Stimulated activated CD4-positive, alpha-beta T cell treated with anti-CD3 and anti-CD28 coated beads, Interleukin-1b, Interleukin-23, amount 100 ng/mL, for 48 hours (primary cell): ENCODE results near the gene PDHX.
"Not testable (repeated sequence)": the region's sequence is repeated elsewhere in the genome, so short reads cannot be mapped to it uniquely, and the experiment has no call there.

Experiments used
- DNase-seq: peaks from one replicate; pipeline ENCODE4 v3.0.0-alpha.2; 2020

PDHX gene

DNA sequence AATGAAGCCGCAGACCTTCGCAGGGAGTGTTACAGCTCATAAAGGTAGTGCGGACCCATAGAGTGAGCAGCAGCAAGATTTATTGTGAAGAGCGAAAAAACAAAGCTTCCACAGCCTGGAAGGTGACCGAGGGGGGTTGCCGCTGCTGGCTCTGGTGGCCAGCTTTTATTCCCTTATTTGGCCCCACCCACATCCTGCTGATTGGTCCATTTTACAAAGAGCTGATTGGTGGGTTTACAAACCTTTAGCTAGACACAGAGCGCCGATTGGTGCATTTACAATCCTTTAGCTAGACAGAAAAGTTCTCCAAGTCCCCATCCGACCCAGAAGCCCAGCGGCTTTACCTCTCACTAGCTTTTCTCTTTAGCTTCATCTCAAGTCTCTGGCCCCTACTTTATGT is 2.9 kb upstream of the PDHX start:
- not testable (repeated sequence) for DNase-seq

GRCh38 chr11:34915136-34916014 is 1.0 kb upstream of the PDHX start:
- no peak for DNase-seq

GRCh38 chr11:34916843-34917770 is 689 bp downstream of the PDHX start:
- DNase-seq, result peak; percentile 2

DNA sequence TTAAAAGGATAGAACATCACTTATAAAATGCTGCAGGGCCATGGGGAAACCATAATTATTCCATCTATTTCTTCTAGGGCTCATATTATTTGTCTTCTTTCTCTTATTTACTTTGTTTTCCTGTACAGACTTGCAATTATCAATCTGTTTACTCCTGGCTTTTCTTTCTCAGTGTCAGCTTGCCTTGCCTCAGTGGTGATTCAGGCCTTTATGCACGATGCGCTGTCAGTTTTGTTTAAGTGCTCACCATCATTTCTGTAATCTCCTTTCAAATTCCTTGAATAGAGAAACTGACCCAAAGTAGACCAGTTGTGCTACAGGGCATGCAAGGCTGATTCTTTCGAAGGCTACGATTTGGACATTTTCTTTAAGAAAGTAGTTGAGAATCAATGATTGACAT is 4.7 kb downstream of the PDHX start:
- no peak for DNase-seq

DNA sequence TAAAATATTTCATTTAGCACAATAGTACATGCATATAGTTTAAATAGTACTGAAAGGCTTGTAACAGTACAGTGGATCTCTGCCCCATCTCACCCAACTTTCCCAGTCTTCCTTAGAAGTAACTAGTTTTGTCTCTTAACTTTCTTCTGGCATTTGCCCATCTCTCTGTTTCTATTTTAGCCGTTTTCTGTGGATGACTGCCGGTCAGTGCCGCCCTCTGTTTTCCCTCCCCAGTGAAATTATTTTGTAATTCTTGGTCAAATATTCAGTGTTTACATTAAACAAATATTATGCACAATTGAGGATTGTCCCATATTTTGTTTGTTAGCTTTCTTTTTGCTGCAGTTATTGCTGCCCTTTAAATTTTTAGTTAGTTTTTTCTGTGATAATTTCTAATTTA is 8.3 kb downstream of the PDHX start:
- no peak for DNase-seq

- DNase-seq, result no peak
Measured at GRCh38 chr11:34926101-34926830, 9.8 kb downstream of the PDHX start.

- DNase-seq, result no peak
Measured at GRCh38 chr11:34926831-34927132, 10.4 kb downstream of the PDHX start.

- DNase-seq, result no peak
Measured at GRCh38 chr11:34928268-34928959, 12.0 kb downstream of the PDHX start.

DNA sequence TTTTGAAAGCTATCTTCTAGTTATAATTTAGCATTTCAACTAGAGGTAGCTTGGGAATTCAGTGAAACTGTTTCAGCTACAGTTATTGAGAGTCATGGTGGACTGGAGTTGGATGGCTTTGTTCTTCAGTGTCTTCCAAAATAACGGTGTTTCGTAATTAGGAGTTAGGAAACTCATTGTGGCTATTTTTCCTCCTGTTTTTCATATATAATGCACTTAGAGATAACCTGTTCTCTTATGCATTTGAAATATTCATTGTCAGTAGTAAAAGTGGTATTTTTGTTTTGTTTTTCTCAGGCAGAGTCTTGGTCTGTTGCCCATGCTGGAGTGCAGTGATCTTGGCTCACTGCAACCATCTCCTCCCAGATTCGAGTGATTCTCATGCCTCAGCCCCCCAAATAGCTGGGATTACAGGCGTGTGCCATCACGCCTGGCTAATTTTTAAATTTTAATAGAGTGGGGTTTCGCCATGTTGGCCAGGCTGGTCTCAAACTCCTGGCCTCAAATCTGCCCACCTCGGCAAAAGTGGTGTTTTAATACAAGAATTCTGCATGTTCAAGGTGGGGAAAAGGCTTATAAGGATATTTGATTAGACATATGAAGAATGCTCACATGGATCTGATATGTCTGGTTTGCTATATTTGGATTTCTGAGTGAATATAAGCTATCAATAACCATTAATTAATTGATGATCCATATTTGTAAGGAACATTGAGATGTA is 12.7 kb downstream of the PDHX start:
- DNase-seq, result no peak

DNA sequence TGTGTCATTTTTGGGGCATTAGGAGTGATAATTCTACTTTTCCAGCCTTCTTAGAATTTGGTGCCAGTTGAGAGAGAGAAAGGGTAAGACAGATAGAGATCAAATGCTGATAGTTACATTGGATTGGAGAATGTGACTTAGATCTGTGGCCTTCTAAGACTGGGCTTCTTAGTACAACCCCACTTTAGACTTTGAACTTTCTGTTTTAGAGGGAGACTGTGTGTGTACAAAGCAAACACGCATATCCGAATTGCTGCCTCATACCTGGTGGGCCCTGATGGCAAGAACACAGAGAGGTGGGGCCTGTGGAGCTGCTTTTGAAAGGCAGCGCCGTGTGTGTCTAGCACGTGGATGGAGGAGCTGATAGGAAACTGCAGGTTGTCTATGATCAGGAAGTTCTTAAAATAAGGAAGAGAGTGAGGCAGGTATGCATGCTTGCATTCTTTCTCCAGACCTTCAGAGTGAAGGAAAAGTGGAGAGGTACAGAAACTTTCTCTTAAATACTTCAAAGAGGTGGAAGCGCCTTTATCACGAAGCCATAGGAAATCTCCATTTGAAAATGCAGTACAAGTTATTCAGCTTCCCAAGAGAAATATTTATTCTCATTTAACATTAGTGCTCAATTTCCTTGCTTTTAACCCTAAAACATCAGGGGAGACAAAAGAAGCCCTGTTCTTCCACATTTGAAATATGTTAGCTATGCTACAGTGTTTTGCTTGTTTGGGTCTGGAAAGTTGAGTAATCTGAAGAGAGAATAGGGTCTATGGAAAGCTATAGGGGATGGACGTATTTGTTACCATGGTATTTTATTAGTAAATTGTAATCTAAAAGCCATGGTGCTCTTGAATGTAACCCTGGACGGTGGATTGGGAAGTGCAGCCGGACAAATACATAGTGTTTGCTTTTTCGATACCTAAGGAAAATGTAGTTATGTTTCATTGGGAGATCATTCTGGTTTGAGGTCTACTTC is 13.7 kb downstream of the PDHX start:
- no peak for DNase-seq

DNA sequence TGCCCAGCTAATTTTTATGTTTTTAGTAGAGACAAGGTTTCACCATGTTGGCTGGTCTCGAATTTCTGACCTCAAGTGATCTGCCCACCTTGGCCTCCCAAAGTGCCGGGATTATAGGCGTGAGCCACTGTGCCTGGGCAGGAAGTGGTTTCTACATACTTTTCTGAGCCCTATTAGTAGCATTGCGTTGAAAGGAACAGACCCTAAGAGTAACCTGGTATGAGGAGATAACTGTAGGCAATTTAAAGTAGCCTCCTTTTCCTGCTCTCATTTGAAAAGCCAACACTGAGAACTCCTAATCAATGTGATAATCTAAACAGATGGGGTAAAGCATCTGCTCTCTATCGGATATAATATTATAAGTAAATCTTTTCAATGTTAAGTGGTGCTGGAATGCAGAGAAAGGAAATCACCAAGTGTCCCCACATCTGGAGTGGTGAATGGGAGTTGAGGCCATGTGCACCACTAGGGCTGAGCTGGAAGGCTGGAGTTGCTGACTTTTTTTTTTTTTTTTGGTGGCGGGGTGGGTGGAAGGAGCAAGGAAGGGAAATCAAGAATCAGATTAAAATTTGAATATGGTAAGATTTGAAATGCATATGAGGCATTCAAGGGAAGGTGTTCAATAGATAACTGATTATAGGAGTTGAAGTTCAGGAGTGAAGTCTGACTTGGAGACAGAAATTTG is 20.7 kb downstream of the PDHX start:
- no peak for DNase-seq

DNA sequence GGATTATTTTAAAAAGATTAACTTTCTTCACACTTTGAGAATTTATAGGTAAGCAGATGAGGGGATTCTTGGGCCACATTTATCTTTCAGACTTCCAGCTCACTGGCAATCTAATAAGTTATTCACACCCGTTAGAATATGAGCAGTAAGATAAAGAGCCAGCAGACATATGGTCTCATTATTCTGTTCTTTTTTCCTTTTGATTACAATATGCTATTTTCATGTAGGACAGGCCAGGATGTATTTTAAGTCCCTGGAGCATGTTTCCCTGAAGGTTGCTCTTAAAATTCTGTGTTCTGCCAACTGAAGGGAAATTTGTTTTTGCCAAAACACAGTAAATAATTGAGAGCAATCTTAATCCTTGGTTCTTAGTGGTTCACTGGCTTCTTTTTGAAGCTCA is 22.2 kb downstream of the PDHX start:
- no peak for DNase-seq

DNA sequence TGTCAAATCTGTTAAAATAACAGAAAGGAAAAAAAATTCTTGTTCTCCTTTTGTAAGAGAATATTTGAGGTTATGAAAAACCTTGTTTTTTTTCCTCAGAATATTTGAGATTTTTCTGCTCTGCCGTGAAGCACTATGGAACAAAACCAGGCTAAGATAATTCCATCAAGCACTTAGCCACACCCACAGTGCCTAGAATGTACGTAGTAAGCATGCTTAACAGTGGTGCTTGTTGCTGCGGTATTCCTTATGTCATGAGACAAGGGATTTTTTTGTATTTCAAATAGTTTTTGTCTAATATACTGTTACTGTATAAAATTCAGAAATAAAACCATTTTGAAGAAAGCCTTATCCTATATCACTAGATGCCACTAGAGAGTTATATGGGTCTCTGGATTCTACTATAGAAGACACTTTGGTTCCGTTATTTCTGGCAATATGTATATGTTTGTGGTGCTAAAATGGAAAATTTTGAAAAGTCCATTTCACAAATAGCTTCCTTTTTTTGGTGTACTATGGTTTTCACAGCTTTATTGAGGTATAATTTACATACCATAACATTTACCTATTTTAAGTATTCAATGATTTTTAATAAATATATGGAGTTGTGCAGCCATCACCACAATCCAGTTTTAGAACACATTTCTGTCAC is 23.7 kb downstream of the PDHX start:
- no peak for DNase-seq

DNA sequence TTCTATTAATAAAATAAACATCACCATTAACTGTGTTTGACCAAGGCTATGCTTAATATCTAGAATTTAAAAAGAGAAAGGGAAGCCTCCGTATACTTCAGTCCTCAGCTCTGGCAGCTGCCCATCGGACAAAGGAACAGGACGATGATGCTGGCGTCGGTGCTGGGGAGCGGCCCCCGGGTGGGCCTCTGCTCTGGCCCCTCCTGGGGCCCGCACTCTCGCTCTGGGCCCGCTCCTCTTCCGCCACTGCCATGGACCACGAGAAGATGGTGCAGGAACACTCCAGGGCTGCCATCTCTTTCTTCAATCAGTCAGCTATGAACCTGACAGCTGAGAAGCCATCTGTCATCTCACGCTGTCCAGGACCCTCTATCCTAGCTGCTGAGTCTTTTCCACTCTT is 25.3 kb downstream of the PDHX start:
- no peak for DNase-seq

DNA sequence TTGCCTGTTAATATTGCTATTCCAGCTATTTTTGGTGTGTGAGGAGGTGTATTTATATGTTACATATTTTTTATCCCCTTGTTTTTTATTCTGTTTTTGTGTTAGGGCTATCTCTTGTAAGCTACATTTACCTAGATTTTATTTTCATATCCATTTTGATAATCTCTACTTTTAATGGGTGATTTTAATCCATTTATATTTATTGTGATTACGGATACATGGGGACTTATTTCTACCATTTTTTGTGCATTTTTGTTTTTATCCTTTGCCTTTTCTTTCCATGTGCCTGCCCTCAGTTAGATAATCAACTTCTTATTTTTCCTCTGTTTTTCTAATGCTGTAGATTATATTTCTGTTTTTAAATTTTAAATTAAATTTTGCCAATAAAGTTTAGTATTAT is 28.3 kb downstream of the PDHX start:
- DNase-seq, result no peak

GRCh38 chr11:34948696-34949095 is 32.3 kb downstream of the PDHX start:
- no peak for DNase-seq

DNA sequence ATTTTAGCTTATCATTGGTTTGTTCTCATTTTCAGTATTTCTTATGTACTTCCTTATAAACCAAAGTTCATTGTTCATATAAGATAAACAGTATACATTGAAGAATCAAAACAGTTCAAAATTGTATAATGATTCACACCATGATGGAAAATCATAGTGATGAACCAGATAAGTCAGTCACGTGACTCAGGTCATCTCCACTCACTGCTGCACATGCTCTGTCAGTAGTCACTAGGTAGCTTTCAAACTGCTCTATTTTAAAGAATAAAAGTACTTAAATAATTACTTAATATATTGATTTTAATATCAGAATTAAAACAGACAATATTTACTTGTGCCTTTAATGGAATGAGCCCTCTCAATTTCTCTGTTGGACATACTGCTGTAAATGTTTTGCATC is 37.5 kb downstream of the PDHX start:
- DNase-seq, result no peak

GRCh38 chr11:34957206-34957605 is 40.8 kb downstream of the PDHX start:
- DNase-seq, result no peak

GRCh38 chr11:34957606-34958005 is 41.2 kb downstream of the PDHX start:
- DNase-seq, result no peak

GRCh38 chr11:34959770-34960169 is 43.4 kb downstream of the PDHX start:
- DNase-seq, result no peak
